Chondrocyte (in vitro differentiated cells): ENCODE results near the gene PTPN3. TPM values are rescaled to one million over a fixed set of nuclear protein-coding genes. Genes with fewer than 3 reads are reported as not detected.

Source experiments
- DNase-seq: peaks from one replicate; pipeline ENCODE4 v3.0.0; 2021; ENCODE audit warnings: mixed read lengths, low spot score
- H3K27ac Mint-ChIP-seq: one replicate; pipeline ENCODE4 v1.8.0; 2021; ENCODE audit warnings: mild to moderate bottlenecking, moderate library complexity, mixed read lengths; ENCODE audit not compliant: unreplicated experiment
- H3K27me3 Mint-ChIP-seq: 2 replicates; pipeline ENCODE4 v1.8.0; 2021; ENCODE audit warnings: low read depth, mixed read lengths
- H3K36me3 Mint-ChIP-seq: 2 replicates; pipeline ENCODE4 v1.8.0; 2021; ENCODE audit warnings: low read depth, mixed read lengths
- H3K4me1 Mint-ChIP-seq: 2 replicates; pipeline ENCODE4 v1.8.0; 2021; ENCODE audit warnings: low read depth, mild to moderate bottlenecking, mixed read lengths
- H3K4me3 Mint-ChIP-seq: one replicate; pipeline ENCODE4 v1.8.0; 2021; ENCODE audit warnings: mild to moderate bottlenecking, moderate library complexity, mixed read lengths; ENCODE audit not compliant: unreplicated experiment
- H3K9me3 Mint-ChIP-seq: 2 replicates; pipeline ENCODE4 v1.8.0; 2021; ENCODE audit warnings: low read depth, mixed read lengths
- CTCF ChIP-seq: fragments of 200-600 bp; sonication (generic); IDR thresholded peaks from 2 replicates; pipeline ENCODE4 v1.5.0; 2021; ENCODE audit warnings: antibody characterized with exemption, mild to moderate bottlenecking, moderate library complexity
- total RNA-seq: library from RNA; stranded (reverse); gene quantifications from 3 replicates; pipeline ENCODE4 v1.2.1, GENCODE V29; 2021

The PTPN3 gene
- total RNA-seq, 1 donor from 2014 or later = 7.2 TPM

GRCh38 chr9:109427886-109428285 lies 70.2 kb downstream of the PTPN3 start:
- Mint-ChIP-seq H3K4me3 (no peak overlapping the region), H3K4me1 (no peaks in the 10 kb centered on the region), H3K27ac (no peak overlapping the region), H3K27me3 (no peaks in the 10 kb centered on the region), H3K36me3 (peaks cover 18% of the 10 kb centered on the region), H3K9me3 (no peaks in the 10 kb centered on the region)
- no peak for TF ChIP-seq CTCF
- DNase-seq = no peak

GRCh38 chr9:109426626-109427402 lies 71.3 kb downstream of the PTPN3 start:
- Mint-ChIP-seq H3K4me3 (no peak overlapping the region), H3K4me1 (no peaks in the 10 kb centered on the region), H3K27ac (no peak overlapping the region), H3K27me3 (no peaks in the 10 kb centered on the region), H3K9me3 (no peaks in the 10 kb centered on the region), H3K36me3 (peaks cover 12% of the 10 kb centered on the region)
- no peak for TF ChIP-seq CTCF
- no peak for DNase-seq

- Mint-ChIP-seq H3K27ac (no peak overlapping the region), H3K9me3 (no peaks in the 10 kb centered on the region)
Measured at GRCh38 chr9:109424618-109425017, 73.5 kb downstream of the PTPN3 start.

GRCh38 chr9:109423877-109424276 lies 74.2 kb downstream of the PTPN3 start:
- Mint-ChIP-seq H3K9me3 (no peaks in the 10 kb centered on the region), H3K4me1 (no peaks in the 10 kb centered on the region), H3K36me3 (peaks cover 18% of the 10 kb centered on the region), H3K4me3 (no peak overlapping the region), H3K27me3 (no peaks in the 10 kb centered on the region), H3K27ac (no peak overlapping the region)
- DNase-seq = no peak
- TF ChIP-seq CTCF = no peak

More at GRCh38 chr9:109424618-109425017, 73.5 kb downstream of the PTPN3 start:
- H3K27me3 Mint-ChIP-seq = no peaks in the 10 kb centered on the region
- TF ChIP-seq CTCF = no peak
- DNase-seq = no peak
- H3K36me3 Mint-ChIP-seq = peaks cover 18% of the 10 kb centered on the region
- no peaks in the 10 kb centered on the region for H3K4me1 Mint-ChIP-seq
- no peak overlapping the region for H3K4me3 Mint-ChIP-seq

- no peak overlapping the region for H3K27ac Mint-ChIP-seq
- H3K4me1 Mint-ChIP-seq = no peaks in the 10 kb centered on the region
- H3K4me3 Mint-ChIP-seq = no peak overlapping the region
Measured at GRCh38 chr9:109422641-109423040, 75.5 kb downstream of the PTPN3 start.

More at GRCh38 chr9:109422641-109423040, 75.5 kb downstream of the PTPN3 start:
- no peak for DNase-seq
- Mint-ChIP-seq H3K36me3 (peaks cover 16% of the 10 kb centered on the region), H3K9me3 (no peaks in the 10 kb centered on the region), H3K27me3 (no peaks in the 10 kb centered on the region)
- TF ChIP-seq CTCF = no peak
